IMR-90 (cell line): ENCODE data around the gene LRRC7. TPM values are rescaled to one million over a fixed set of nuclear protein-coding genes. Genes with fewer than 3 reads are reported as not detected.

Experiments used
- ATAC-seq: fragments of 200-7000 bp; cut with Tn5 transposase; 2 replicates; pipeline ENCODE4 v1.9.1; 2020; ENCODE audit warnings: low read depth, mild to moderate bottlenecking, moderate library complexity
- BruUV-seq: library from RNA; stranded (reverse); fragments of 400-500 nt; replicated peaks from 2 replicates; lab custom pipeline; 2021; lab: Mats Ljungman, UMichigan
- CTCF ChIA-PET: fragments of 300-600 bp; formaldehyde crosslinking; extraction: SDS; loops from one replicate; lab custom pipeline; 2021; ENCODE audit warnings: antibody characterized with exemption; lab: Yijun Ruan, JAX
- POLR2A ChIA-PET: fragments of 300-600 bp; sonication (Branson Sonifier 250); formaldehyde crosslinking; loops from one replicate; lab custom pipeline; 2022; ENCODE audit warnings: antibody characterized with exemption; ENCODE audit not compliant: unreplicated experiment; lab: Charles Lee
- DNase-seq: peaks from one replicate; pipeline ENCODE4 v3.0.0; 2013
- H2AFZ ChIP-seq: replicated peaks from 2 replicates; pipeline ENCODE3; 2013; ENCODE audit warnings: low read length, mild to moderate bottlenecking; ENCODE audit not compliant: poor library complexity
- H2AK5ac ChIP-seq: 2 replicates; pipeline ENCODE4 v1.6.1; 2013; ENCODE audit warnings: low read depth, low read length, inconsistent platforms
- H2AK9ac ChIP-seq: replicated peaks from 2 replicates; pipeline ENCODE3; 2013; ENCODE audit warnings: mild to moderate bottlenecking, low read depth, low read length, moderate library complexity; ENCODE audit not compliant: poor library complexity
- H2BK120ac ChIP-seq: 2 replicates; pipeline ENCODE4 v1.6.1; 2013; ENCODE audit warnings: low read depth, low read length, inconsistent platforms
- H2BK15ac ChIP-seq: 3 replicates; pipeline ENCODE4 v1.6.1; 2013; ENCODE audit warnings: low read depth, low read length, inconsistent platforms
- H2BK20ac ChIP-seq: 2 replicates; pipeline ENCODE4 v1.6.1; 2013; ENCODE audit warnings: low read depth, mild to moderate bottlenecking, inconsistent platforms, low read length, moderate library complexity
- H2BK5ac ChIP-seq: 2 replicates; pipeline ENCODE4 v1.6.1; 2013; ENCODE audit warnings: mild to moderate bottlenecking, low read depth, low read length, inconsistent platforms; ENCODE audit not compliant: poor library complexity, severe bottlenecking
- H3K14ac ChIP-seq: replicated peaks from 2 replicates; pipeline ENCODE4 v1.6.1; 2013; ENCODE audit warnings: low read depth, low read length, inconsistent platforms
- H3K18ac ChIP-seq: 2 replicates; pipeline ENCODE4 v1.6.1; 2013; ENCODE audit warnings: low read depth, low read length, control low read depth
- H3K23ac ChIP-seq: 2 replicates; pipeline ENCODE4 v1.6.1; 2013; ENCODE audit warnings: low read depth, low read length, inconsistent platforms
- H3K27ac ChIP-seq: 2 replicates; pipeline ENCODE4 v1.5.1; 2013; ENCODE audit warnings: mild to moderate bottlenecking, control low read depth, low read length; ENCODE audit not compliant: insufficient read depth
- H3K27me3 ChIP-seq: 2 replicates; pipeline ENCODE4 v1.6.1; 2013; ENCODE audit warnings: low read length; ENCODE audit not compliant: control insufficient read depth, insufficient read depth
- H3K36me3 ChIP-seq: 2 replicates; pipeline ENCODE4 v1.6.1; 2013; ENCODE audit warnings: low read length, mixed read lengths; ENCODE audit not compliant: control insufficient read depth, insufficient read depth
- H3K4ac ChIP-seq: 2 replicates; pipeline ENCODE4 v1.6.1; 2013; ENCODE audit warnings: low read depth, low read length, inconsistent platforms
- H3K4me1 ChIP-seq: 2 replicates; pipeline ENCODE4 v1.6.1; 2013; ENCODE audit warnings: low read length, mixed read lengths; ENCODE audit not compliant: control insufficient read depth, insufficient read depth
- H3K4me2 ChIP-seq: 2 replicates; pipeline ENCODE4 v1.6.1; 2013; ENCODE audit warnings: low read depth, mild to moderate bottlenecking, control low read depth, low read length, moderate library complexity
- H3K4me3 ChIP-seq: 2 replicates; pipeline ENCODE4 v1.5.1; 2013; ENCODE audit warnings: low read depth, mild to moderate bottlenecking, control low read depth, low read length, moderate library complexity; ENCODE audit not compliant: insufficient read depth
- H3K56ac ChIP-seq: 2 replicates; pipeline ENCODE4 v1.6.1; 2013; ENCODE audit warnings: low read length, inconsistent platforms; ENCODE audit not compliant: insufficient read depth; ENCODE audit errors: extremely low read depth
- H3K79me1 ChIP-seq, 2 experiments: 2 replicates each; pipeline ENCODE4 v1.6.1; 2013; ENCODE audit warnings: low read length in 2 of 2, inconsistent platforms in 1 of 2, low read depth in 1 of 2
- H3K9ac ChIP-seq: 2 replicates; pipeline ENCODE4 v1.6.1; 2013; ENCODE audit warnings: low read depth, low read length, control low read depth
- H3K9me1 ChIP-seq: 2 replicates; pipeline ENCODE4 v1.6.1; 2013; ENCODE audit warnings: low read length, inconsistent platforms; ENCODE audit not compliant: insufficient read depth
- H3K9me3 ChIP-seq: 2 replicates; pipeline ENCODE4 v1.6.1; 2013; ENCODE audit warnings: low read length; ENCODE audit not compliant: control insufficient read depth, insufficient read depth
- H4K20me1 ChIP-seq: 2 replicates; pipeline ENCODE4 v1.6.1; 2013; ENCODE audit warnings: low read length, inconsistent platforms; ENCODE audit not compliant: insufficient read depth
- H4K5ac ChIP-seq: 2 replicates; pipeline ENCODE4 v1.6.1; 2013; ENCODE audit warnings: mild to moderate bottlenecking, low read depth, low read length, control low read depth
- H4K8ac ChIP-seq, 2 experiments: 2 replicates each; pipeline ENCODE4 v1.6.1; 2013; ENCODE audit warnings: low read depth in 2 of 2, low read length in 2 of 2, control low read depth in 1 of 2, inconsistent platforms in 1 of 2
- H4K91ac ChIP-seq: 2 replicates; pipeline ENCODE4 v1.6.1; 2013; ENCODE audit warnings: low read depth, low read length, inconsistent platforms; ENCODE audit not compliant: insufficient read depth
- ELK1 ChIP-seq: fragments of 150-350 bp; IDR thresholded peaks from 2 replicates; pipeline ENCODE4 v1.6.1; 2016; ENCODE audit warnings: low read depth, mild to moderate bottlenecking, low read length, moderate library complexity, borderline replicate concordance
- FOS ChIP-seq: fragments of 150-350 bp; IDR thresholded peaks from 2 replicates; pipeline ENCODE4 v1.6.1; 2016; ENCODE audit warnings: low read depth, low read length
- MXI1 ChIP-seq: IDR thresholded peaks from 2 replicates; pipeline ENCODE4 v1.6.1; 2012; ENCODE audit warnings: low read depth, mild to moderate bottlenecking, low read length, moderate library complexity, borderline replicate concordance
- NFE2L2 ChIP-seq: fragments of 150-350 bp; IDR thresholded peaks from 2 replicates; pipeline ENCODE4 v1.6.1; 2016; ENCODE audit warnings: low read depth, mild to moderate bottlenecking, low read length
- RAD21 ChIP-seq: IDR thresholded peaks from 2 replicates; pipeline ENCODE4 v1.6.1; 2012; ENCODE audit warnings: low read length, improper control_type of control experiment
- RFX5 ChIP-seq: IDR thresholded peaks from 2 replicates; pipeline ENCODE4 v1.8.0; 2012; ENCODE audit warnings: low read depth, mild to moderate bottlenecking, low read length, moderate library complexity
- SMC3 ChIP-seq: fragments of 150-350 bp; IDR thresholded peaks from 2 replicates; pipeline ENCODE4 v1.6.1; 2016; ENCODE audit warnings: low read depth, mild to moderate bottlenecking, antibody characterized with exemption, low read length, moderate library complexity
- WGBS, 2 experiments: methylation state at CpG; one replicate each; pipeline versions ENCODE4 v1.1.5 to v1.1.7; 2013; ENCODE audit warnings: missing lambda C conversion rate in 2 of 2; ENCODE audit not compliant: insufficient read length in 1 of 2; ENCODE audit errors: extremely low coverage in 2 of 2; 5-methylcytosine and 5-hydroxymethylcytosine counted together
- dilution Hi-C: fragments of 300-500 bp; cut with HindIII; formaldehyde crosslinking; loops from one replicate; pipeline ENCODE4 v1.14.3; 2018; ENCODE audit warnings: low sequenced_read_pairs; ENCODE audit not compliant: unreplicated experiment
- in situ Hi-C: fragments of 300-500 bp; cut with MboI; formaldehyde crosslinking; loops from 3 replicates; pipeline ENCODE4 v1.14.3; 2019; ENCODE audit warnings: low sequenced_read_pairs, inconsistent platforms, mixed read lengths
- intact Hi-C: fragments of 100-400 bp; cut with micrococcal nuclease; formaldehyde crosslinking; loops from 2 replicates; pipeline ENCODE4 v1.10.0; 2022
- polyA plus RNA-seq, 3 experiments: library from polyadenylated mRNA; depleted of rRNA; stranded (reverse); fragments of >200 nt; gene quantifications; 2 replicates each; pipeline ENCODE4 v1.2.3, GENCODE V29; 2012; ENCODE audit warnings: low replicate concordance in 1 of 3
- total RNA-seq: library from RNA; depleted of rRNA; stranded (reverse); fragments of >200 nt; gene quantifications from 2 replicates; pipeline ENCODE4 v1.2.3, GENCODE V29; 2012

Gene LRRC7
- total and polyA plus RNA-seq, 2 of the 4 experiments (the other 2 are of a cell fraction), result under 0.01 to 0.02 TPM

- Histone ChIP-seq H2AK9ac (no peak overlapping the region), H3K18ac (no peak overlapping the region), H3K4me2 (no peak overlapping the region), H3K36me3 (no peaks in the 10 kb centered on the region), H2AK5ac (no peak overlapping the region), H4K91ac (no peak overlapping the region), H3K9me3 (no peaks in the 10 kb centered on the region), H3K27me3 (no peaks in the 10 kb centered on the region), H4K5ac (no peak overlapping the region), H3K14ac (no peak overlapping the region), H3K4me1 (no peaks in the 10 kb centered on the region), H4K20me1 (no peaks in the 10 kb centered on the region), H2BK20ac (no peak overlapping the region), H3K56ac (no peak overlapping the region), H2BK5ac (no peak overlapping the region), H3K9ac (no peak overlapping the region), H4K8ac (no peak overlapping the region), H3K9me1 (no peaks in the 10 kb centered on the region), H3K79me1 (no peaks in the 10 kb centered on the region), H2BK120ac (no peak overlapping the region), H3K27ac (no peak overlapping the region), H3K4ac (no peak overlapping the region), H3K23ac (no peak overlapping the region), H2BK15ac (no peak overlapping the region), H3K4me3 (no peak overlapping the region), H2AFZ (no peak overlapping the region)
- no peak for TF ChIP-seq FOS
- TF ChIP-seq RAD21, result no peak
- TF ChIP-seq NFE2L2, result no peak
- no peak for TF ChIP-seq MXI1
- TF ChIP-seq SMC3, result no peak
- TF ChIP-seq RFX5, result no peak
- no peak for TF ChIP-seq ELK1
- DNase-seq, result no peak
- ATAC-seq, result no peak
- POLR2A ChIA-PET, result no interaction called here
- intact Hi-C loops, result no loop called here
- BruUV-seq, result no TSS peak
- 75% methylated on average over 2 of the region's 5 CpGs; no CpG with 5 or more reads in 1 of the 2 experiments for WGBS, 2 experiments
- CTCF ChIA-PET, result no interaction called here
- dilution Hi-C loops, result no loop called here
- in situ Hi-C loops, result no loop called here
Measured at GRCh38 chr1:69898403-69898947, 330.8 kb downstream of the LRRC7 start.
